Measurements from ENCODE around the gene DLL3.

Gene DLL3

GRCh38 chr19:39540333-39540673 lies 41.6 kb downstream of the DLL3 start:
- Histone ChIP-seq H3K9ac (ENCODE audit: low read length) (peak overlapping the region; percentile 62), H2AFZ (ENCODE audit: low read depth, low read length) (peak overlapping the region; percentile 100)

GRCh38 chr19:39542206-39542605 lies 43.5 kb downstream of the DLL3 start:
- Histone ChIP-seq H3K27me3 (ENCODE audit: low read depth, low read length) (peaks cover 21% of the 10 kb centered on the region), H3K4me3 (ENCODE audit: low read length) (no peak overlapping the region), H3K4me2 (ENCODE audit: low read length) (no peak overlapping the region), H3K9me3 (ENCODE audit: insufficient read depth, low read length) (no peaks in the 10 kb centered on the region), H4K20me1 (ENCODE audit: insufficient read depth, low read length) (peaks cover 5% of the 10 kb centered on the region; the same call in 1 of the 2 replicates), H3K27ac (ENCODE audit: low read length) (no peak overlapping the region), H3K4me1 (ENCODE audit: low read length) (peaks cover 17% of the 10 kb centered on the region), H3K36me3 (replicated peaks; ENCODE audit: low read depth, low read length) (peaks cover 4% of the 10 kb centered on the region), H3K79me2 (ENCODE audit: low read length) (peaks cover 25% of the 10 kb centered on the region), H2AFZ (ENCODE audit: low read depth, low read length) (no peak overlapping the region), H3K9ac (ENCODE audit: low read length) (no peak overlapping the region)
- TF ChIP-seq CTCF (IDR thresholded peaks at IDR 0.05; ENCODE audit: low read depth, low read length) (no peak), EZH2phosphoT487 (IDR thresholded peaks at IDR 0.05; ENCODE audit: low read depth) (no peak)

More at GRCh38 chr19:39540333-39540673, 41.6 kb downstream of the DLL3 start:
- Histone ChIP-seq H3K9me3 (ENCODE audit: insufficient read depth, low read length) (no peaks in the 10 kb centered on the region), H3K79me2 (ENCODE audit: low read length) (peaks cover 25% of the 10 kb centered on the region), H3K27me3 (ENCODE audit: low read depth, low read length) (0 out of 2 replicates have a peak, but pooled peaks cover 4% of the 10 kb centered on the region), H3K27ac (ENCODE audit: low read length) (no peak overlapping the region), H3K4me3 (ENCODE audit: low read length) (peak overlapping the region; percentile 94), H3K36me3 (replicated peaks; ENCODE audit: low read depth, low read length) (peaks cover 4% of the 10 kb centered on the region), H3K4me2 (ENCODE audit: low read length) (peak overlapping the region; percentile 97), H4K20me1 (ENCODE audit: insufficient read depth, low read length) (peaks cover 5% of the 10 kb centered on the region; the same call in 1 of the 2 replicates), H3K4me1 (ENCODE audit: low read length) (peaks cover 17% of the 10 kb centered on the region)
- TF ChIP-seq EZH2phosphoT487 (IDR thresholded peaks at IDR 0.05; ENCODE audit: low read depth) (no peak), CTCF (IDR thresholded peaks at IDR 0.05; ENCODE audit: low read depth, low read length) (no peak)

- Histone ChIP-seq H3K9me3 (ENCODE audit: insufficient read depth, low read length) (no peaks in the 10 kb centered on the region), H3K9ac (ENCODE audit: low read length) (no peak overlapping the region), H3K4me1 (ENCODE audit: low read length) (peaks cover 13% of the 10 kb centered on the region), H4K20me1 (ENCODE audit: insufficient read depth, low read length) (no peaks in the 10 kb centered on the region), H3K27ac (ENCODE audit: low read length) (no peak overlapping the region), H3K4me2 (ENCODE audit: low read length) (no peak overlapping the region), H3K4me3 (ENCODE audit: low read length) (no peak overlapping the region), H2AFZ (ENCODE audit: low read depth, low read length) (no peak overlapping the region), H3K27me3 (ENCODE audit: low read depth, low read length) (peaks cover 21% of the 10 kb centered on the region), H3K36me3 (replicated peaks; ENCODE audit: low read depth, low read length) (no peaks in the 10 kb centered on the region), H3K79me2 (ENCODE audit: low read length) (peaks cover 15% of the 10 kb centered on the region)
- no peak for TF ChIP-seq EZH2phosphoT487 (IDR thresholded peaks at IDR 0.05; ENCODE audit: low read depth)
- no peak for TF ChIP-seq CTCF (IDR thresholded peaks at IDR 0.05; ENCODE audit: low read depth, low read length)
Measured at GRCh38 chr19:39543477-39543857, 44.7 kb downstream of the DLL3 start.

GRCh38 chr19:39544226-39544903 lies 45.6 kb downstream of the DLL3 start:
- no peak overlapping the region for H2AFZ ChIP-seq (ENCODE audit: low read depth, low read length)
- H4K20me1 ChIP-seq (ENCODE audit: insufficient read depth, low read length) = no peaks in the 10 kb centered on the region
- no peak overlapping the region for H3K4me2 ChIP-seq (ENCODE audit: low read length)
- H3K9me3 ChIP-seq (ENCODE audit: insufficient read depth, low read length) = no peaks in the 10 kb centered on the region
- H3K27ac ChIP-seq (ENCODE audit: low read length) = no peak overlapping the region
- H3K27me3 ChIP-seq (ENCODE audit: low read depth, low read length) = peaks cover 21% of the 10 kb centered on the region
- no peak overlapping the region for H3K9ac ChIP-seq (ENCODE audit: low read length)
- TF ChIP-seq CTCF (IDR thresholded peaks at IDR 0.05; ENCODE audit: low read depth, low read length) (no peak), EZH2phosphoT487 (IDR thresholded peaks at IDR 0.05; ENCODE audit: low read depth) (no peak)
- peaks cover 6% of the 10 kb centered on the region for H3K4me1 ChIP-seq (ENCODE audit: low read length)
- H3K36me3 ChIP-seq (replicated peaks; ENCODE audit: low read depth, low read length) = no peaks in the 10 kb centered on the region
- H3K79me2 ChIP-seq (ENCODE audit: low read length) = peaks cover 6% of the 10 kb centered on the region
- H3K4me3 ChIP-seq (ENCODE audit: low read length) = no peak overlapping the region

Data from OCI-LY3 (cell line).